SK-N-SH treated with all-trans-retinoic acid at 6 μM for 48 hours (cell line): ENCODE results near the gene ZCCHC9.

ENCODE experiments used
- ATAC-seq: fragments of 200-7000 bp; cut with Tn5 transposase; 3 replicates; pipeline ENCODE4 v1.9.1; 2020; ENCODE audit warnings: mild to moderate bottlenecking, moderate library complexity
- ARNTL ChIP-seq: fragments of 450-650 bp; formaldehyde crosslinking; IDR thresholded peaks from 2 replicates; pipeline ENCODE4 v1.5.0; 2020; ENCODE audit warnings: low read depth, mild to moderate bottlenecking, moderate library complexity, borderline replicate concordance
- BACH2 ChIP-seq: fragments of 250-450 bp; sonication (Bioruptor Pico); IDR thresholded peaks from 2 replicates; pipeline ENCODE4 v1.9.0; 2021; ENCODE audit warnings: mild to moderate bottlenecking, borderline replicate concordance
- CREB5 ChIP-seq: fragments of 250-450 bp; sonication (Bioruptor Pico); IDR thresholded peaks from 2 replicates; pipeline ENCODE4 v1.5.1; 2020; ENCODE audit warnings: low read depth, mild to moderate bottlenecking, moderate library complexity
- CSDC2 ChIP-seq: fragments of 250-450 bp; sonication (Bioruptor Pico); IDR thresholded peaks from 2 replicates; pipeline ENCODE4 v1.5.0; 2020; ENCODE audit warnings: mild to moderate bottlenecking, moderate library complexity
- ESRRG ChIP-seq: fragments of 250-450 bp; sonication (Bioruptor Pico); IDR thresholded peaks from 2 replicates; pipeline ENCODE4 v1.6.1; 2021; ENCODE audit warnings: mild to moderate bottlenecking
- GLIS3 ChIP-seq: fragments of 250-450 bp; sonication (Bioruptor Pico); IDR thresholded peaks from 2 replicates; pipeline ENCODE4 v1.5.0; 2020; ENCODE audit warnings: mild to moderate bottlenecking, moderate library complexity
- ISL1 ChIP-seq: fragments of 250-450 bp; sonication (Bioruptor Pico); IDR thresholded peaks from 2 replicates; pipeline ENCODE4 v2.1.2; 2022; ENCODE audit warnings: mild to moderate bottlenecking, moderate library complexity
- OSR1 ChIP-seq: fragments of 250-450 bp; sonication (Bioruptor Pico); IDR thresholded peaks from 2 replicates; pipeline ENCODE4 v1.8.0; 2022; ENCODE audit warnings: moderate library complexity, mild to moderate bottlenecking, inconsistent platforms
- POU6F1 ChIP-seq: fragments of 250-450 bp; sonication (Bioruptor Pico); IDR thresholded peaks from 2 replicates; pipeline ENCODE4 v1.8.0; 2021; ENCODE audit warnings: low read depth, mild to moderate bottlenecking, moderate library complexity, borderline replicate concordance
- PPARA ChIP-seq: fragments of 250-450 bp; sonication (Bioruptor Pico); IDR thresholded peaks from 2 replicates; pipeline ENCODE4 v1.5.0; 2020; ENCODE audit warnings: mild to moderate bottlenecking, borderline replicate concordance
- RARB ChIP-seq: fragments of 250-450 bp; sonication (Bioruptor Pico); IDR thresholded peaks from 2 replicates; pipeline ENCODE4 v1.8.0; 2021; ENCODE audit warnings: mild to moderate bottlenecking, moderate library complexity
- TCF4 ChIP-seq: fragments of 250-450 bp; sonication (Bioruptor Pico); IDR thresholded peaks from 2 replicates; pipeline ENCODE4 v1.8.0; 2021; ENCODE audit warnings: mild to moderate bottlenecking, moderate library complexity, borderline replicate concordance
- TOX ChIP-seq: fragments of 250-450 bp; sonication (Bioruptor Pico); IDR thresholded peaks from 2 replicates; pipeline ENCODE4 v1.8.0; 2021; ENCODE audit warnings: mild to moderate bottlenecking, moderate library complexity, borderline replicate concordance
- ZC3H10 ChIP-seq: fragments of 250-450 bp; sonication (Bioruptor Pico); IDR thresholded peaks from 2 replicates; pipeline ENCODE4 v1.5.1; 2021; ENCODE audit warnings: mild to moderate bottlenecking, moderate library complexity
- ZFP3 ChIP-seq: fragments of 250-450 bp; sonication (Bioruptor Pico); IDR thresholded peaks from 2 replicates; pipeline ENCODE4 v1.5.0; 2020; ENCODE audit warnings: mild to moderate bottlenecking, moderate library complexity
- ZFP30 ChIP-seq: fragments of 450-650 bp; formaldehyde crosslinking; IDR thresholded peaks from 2 replicates; pipeline ENCODE4 v1.5.0; 2022; ENCODE audit warnings: mild to moderate bottlenecking, moderate library complexity
- ZNF565 ChIP-seq: fragments of 450-650 bp; formaldehyde crosslinking; conservative IDR thresholded peaks from 2 replicates; pipeline ENCODE4 v1.5.0; 2020; ENCODE audit warnings: low read depth, mild to moderate bottlenecking, moderate library complexity
- ZNF70 ChIP-seq: fragments of 450-650 bp; formaldehyde crosslinking; IDR thresholded peaks from 2 replicates; pipeline ENCODE4 v1.5.0; 2020; ENCODE audit warnings: mild to moderate bottlenecking, moderate library complexity
- TF ChIP-seq, protein P1 (sequence below): fragments of 250-450 bp; sonication (Bioruptor Pico); IDR thresholded peaks from 2 replicates; pipeline ENCODE4 v1.5.0; 2020; ENCODE audit warnings: mild to moderate bottlenecking, moderate library complexity
- TF ChIP-seq, protein P2 (sequence below): fragments of 250-450 bp; sonication (Bioruptor Pico); IDR thresholded peaks from 2 replicates; pipeline ENCODE4 v1.5.1; 2021; ENCODE audit warnings: mild to moderate bottlenecking, moderate library complexity

ZCCHC9 gene

DNA sequence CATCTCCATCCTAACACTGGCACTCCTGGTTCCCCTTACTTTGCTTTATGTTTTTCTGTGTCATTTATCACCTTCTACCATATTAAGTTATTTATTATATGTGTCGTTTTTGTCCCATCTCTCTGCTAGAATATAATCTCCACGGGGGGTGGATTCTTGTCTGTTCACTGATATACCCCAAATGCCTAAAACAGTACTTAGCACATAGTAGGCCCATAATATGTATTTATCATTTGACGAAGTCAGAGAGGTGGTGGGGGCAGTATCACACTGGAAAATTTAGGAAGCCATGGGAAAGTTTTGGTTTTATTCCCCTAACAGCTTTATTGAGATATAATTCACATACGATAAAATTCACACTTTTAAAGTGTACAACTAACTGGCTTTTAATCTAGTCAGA, 14.4 kb downstream of the ZCCHC9 start:
- ATAC-seq, result no peak
- TF ChIP-seq RARB, result no peak
- TF ChIP-seq ZC3H10 (CRISPR knock-in tag), result no peak
- TF ChIP-seq TCF4 (CRISPR knock-in tag), result no peak
- TF ChIP-seq ZNF565 (CRISPR knock-in tag), result no peak
- TF ChIP-seq CSDC2 (CRISPR knock-in tag), result no peak

DNA sequence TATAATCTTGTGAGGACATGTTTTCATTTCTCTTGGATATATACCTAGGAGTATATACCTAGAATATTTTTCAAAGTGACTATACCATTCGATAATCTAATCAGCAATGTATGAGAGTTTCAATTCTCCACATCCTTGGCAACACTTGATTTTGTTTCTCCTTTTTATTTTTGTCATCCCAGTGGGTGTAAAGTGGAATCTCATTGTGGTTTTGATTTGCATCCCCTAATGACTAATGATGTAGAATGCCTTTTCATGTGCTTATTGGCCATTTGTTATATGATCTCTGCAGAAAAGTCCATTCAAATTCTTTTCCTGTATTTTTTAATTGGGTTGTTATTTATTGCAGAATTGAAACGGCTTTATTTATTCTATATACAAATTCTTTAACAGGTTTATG, 15.2 kb downstream of the ZCCHC9 start:
- no peak for ATAC-seq
- no peak for TF ChIP-seq POU6F1 (CRISPR knock-in tag)
- no peak for TF ChIP-seq ISL1 (CRISPR knock-in tag)
- no peak for TF ChIP-seq ESRRG (CRISPR knock-in tag)
- TF ChIP-seq ZNF70 (CRISPR knock-in tag), result no peak
- no peak for TF ChIP-seq PPARA (CRISPR knock-in tag)
- TF ChIP-seq, protein P1, sequence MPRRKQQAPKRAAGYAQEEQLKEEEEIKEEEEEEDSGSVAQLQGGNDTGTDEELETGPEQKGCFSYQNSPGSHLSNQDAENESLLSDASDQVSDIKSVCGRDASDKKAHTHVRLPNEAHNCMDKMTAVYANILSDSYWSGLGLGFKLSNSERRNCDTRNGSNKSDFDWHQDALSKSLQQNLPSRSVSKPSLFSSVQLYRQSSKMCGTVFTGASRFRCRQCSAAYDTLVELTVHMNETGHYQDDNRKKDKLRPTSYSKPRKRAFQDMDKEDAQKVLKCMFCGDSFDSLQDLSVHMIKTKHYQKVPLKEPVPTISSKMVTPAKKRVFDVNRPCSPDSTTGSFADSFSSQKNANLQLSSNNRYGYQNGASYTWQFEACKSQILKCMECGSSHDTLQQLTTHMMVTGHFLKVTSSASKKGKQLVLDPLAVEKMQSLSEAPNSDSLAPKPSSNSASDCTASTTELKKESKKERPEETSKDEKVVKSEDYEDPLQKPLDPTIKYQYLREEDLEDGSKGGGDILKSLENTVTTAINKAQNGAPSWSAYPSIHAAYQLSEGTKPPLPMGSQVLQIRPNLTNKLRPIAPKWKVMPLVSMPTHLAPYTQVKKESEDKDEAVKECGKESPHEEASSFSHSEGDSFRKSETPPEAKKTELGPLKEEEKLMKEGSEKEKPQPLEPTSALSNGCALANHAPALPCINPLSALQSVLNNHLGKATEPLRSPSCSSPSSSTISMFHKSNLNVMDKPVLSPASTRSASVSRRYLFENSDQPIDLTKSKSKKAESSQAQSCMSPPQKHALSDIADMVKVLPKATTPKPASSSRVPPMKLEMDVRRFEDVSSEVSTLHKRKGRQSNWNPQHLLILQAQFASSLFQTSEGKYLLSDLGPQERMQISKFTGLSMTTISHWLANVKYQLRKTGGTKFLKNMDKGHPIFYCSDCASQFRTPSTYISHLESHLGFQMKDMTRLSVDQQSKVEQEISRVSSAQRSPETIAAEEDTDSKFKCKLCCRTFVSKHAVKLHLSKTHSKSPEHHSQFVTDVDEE (CRISPR knock-in tag), result no peak
- TF ChIP-seq CREB5, result no peak
- no peak for TF ChIP-seq CSDC2 (CRISPR knock-in tag)
- TF ChIP-seq ZFP30 (CRISPR knock-in tag), result no peak
- TF ChIP-seq ARNTL (CRISPR knock-in tag), result no peak

DNA sequence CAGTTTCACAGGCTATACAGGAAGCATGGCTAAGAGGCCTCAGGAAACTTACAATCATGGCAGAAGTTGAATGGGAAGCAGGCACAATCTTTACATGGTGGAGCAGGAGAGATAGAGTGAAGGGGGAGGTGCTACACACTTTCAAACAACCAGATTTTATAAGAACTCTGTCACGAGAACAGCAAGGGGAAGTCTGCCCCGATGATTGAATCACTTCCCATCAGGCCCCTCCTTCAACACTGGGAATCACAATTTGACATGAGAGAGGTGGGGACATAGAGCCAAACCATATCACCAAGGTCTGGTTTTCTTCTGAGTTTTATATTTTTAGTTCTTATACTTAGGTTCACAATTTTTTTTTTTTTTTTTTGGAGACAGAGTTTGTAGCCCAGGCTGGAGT, 16.1 kb downstream of the ZCCHC9 start:
- TF ChIP-seq, protein P2, sequence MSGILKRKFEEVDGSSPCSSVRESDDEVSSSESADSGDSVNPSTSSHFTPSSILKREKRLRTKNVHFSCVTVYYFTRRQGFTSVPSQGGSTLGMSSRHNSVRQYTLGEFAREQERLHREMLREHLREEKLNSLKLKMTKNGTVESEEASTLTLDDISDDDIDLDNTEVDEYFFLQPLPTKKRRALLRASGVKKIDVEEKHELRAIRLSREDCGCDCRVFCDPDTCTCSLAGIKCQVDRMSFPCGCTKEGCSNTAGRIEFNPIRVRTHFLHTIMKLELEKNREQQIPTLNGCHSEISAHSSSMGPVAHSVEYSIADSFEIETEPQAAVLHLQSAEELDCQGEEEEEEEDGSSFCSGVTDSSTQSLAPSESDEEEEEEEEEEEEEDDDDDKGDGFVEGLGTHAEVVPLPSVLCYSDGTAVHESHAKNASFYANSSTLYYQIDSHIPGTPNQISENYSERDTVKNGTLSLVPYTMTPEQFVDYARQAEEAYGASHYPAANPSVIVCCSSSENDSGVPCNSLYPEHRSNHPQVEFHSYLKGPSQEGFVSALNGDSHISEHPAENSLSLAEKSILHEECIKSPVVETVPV (CRISPR knock-in tag), result no peak
- no peak for TF ChIP-seq CSDC2 (CRISPR knock-in tag)
- no peak for TF ChIP-seq ZNF70 (CRISPR knock-in tag)
- TF ChIP-seq ZFP3 (CRISPR knock-in tag), result no peak
- TF ChIP-seq OSR1, result no peak
- no peak for TF ChIP-seq POU6F1 (CRISPR knock-in tag)
- TF ChIP-seq ZNF565 (CRISPR knock-in tag), result no peak
- TF ChIP-seq TOX (CRISPR knock-in tag), result no peak
- no peak for TF ChIP-seq TCF4 (CRISPR knock-in tag)
- TF ChIP-seq, all 23 proteins: peak for 0
- no peak for ATAC-seq

GRCh38 chr5:81326554-81326953, 25.2 kb downstream of the ZCCHC9 start:
- no peak for ATAC-seq
- TF ChIP-seq, protein P1 (CRISPR knock-in tag), result no peak
- TF ChIP-seq BACH2 (CRISPR knock-in tag), result no peak
- TF ChIP-seq OSR1, result no peak
- no peak for TF ChIP-seq ZFP3 (CRISPR knock-in tag)
- TF ChIP-seq, protein P2 (CRISPR knock-in tag), result no peak
- TF ChIP-seq GLIS3 (CRISPR knock-in tag), result no peak
- no peak for TF ChIP-seq TOX (CRISPR knock-in tag)
- TF ChIP-seq POU6F1 (CRISPR knock-in tag), result no peak
- TF ChIP-seq CSDC2 (CRISPR knock-in tag), result no peak
- no peak for TF ChIP-seq ZNF565 (CRISPR knock-in tag)
- TF ChIP-seq ZFP30 (CRISPR knock-in tag), result no peak
- no peak for TF ChIP-seq ISL1 (CRISPR knock-in tag)
